HepG2 (cell line): Measurements from ENCODE around the gene ARMC5. TPM values are rescaled to one million over a fixed set of nuclear protein-coding genes. Genes with fewer than 3 reads are reported as not detected.

Experiments
- CEBPG ChIP-seq: IDR thresholded peaks from 2 replicates; pipeline ENCODE4 v1.6.1; 2016
- FIP1L1 ChIP-seq: fragments of 200-400 bp; formaldehyde crosslinking; IDR thresholded peaks from 2 replicates; pipeline ENCODE4 v1.6.1; 2018; ENCODE audit warnings: low read depth, mild to moderate bottlenecking, low read length, moderate library complexity, borderline replicate concordance; ENCODE audit not compliant: insufficient read depth
- FOXJ3 ChIP-seq: sonication (generic); formaldehyde crosslinking; IDR thresholded peaks from 2 replicates; pipeline ENCODE4 v1.4.0; 2020; ENCODE audit warnings: missing genetic modification reagents, mild to moderate bottlenecking, borderline replicate concordance
- GLMP ChIP-seq: sonication (generic); formaldehyde crosslinking; IDR thresholded peaks from 2 replicates; pipeline ENCODE4 v1.9.0; 2021; ENCODE audit warnings: missing genetic modification reagents, mild to moderate bottlenecking, borderline replicate concordance
- HNRNPLL ChIP-seq: fragments of 200-400 bp; formaldehyde crosslinking; IDR thresholded peaks from 2 replicates; pipeline ENCODE4 v1.6.1; 2017; ENCODE audit warnings: mild to moderate bottlenecking, low read depth, low read length; ENCODE audit not compliant: poor library complexity, severe bottlenecking
- HOXA3 ChIP-seq: sonication (generic); formaldehyde crosslinking; IDR thresholded peaks from 2 replicates; pipeline ENCODE4 v1.5.0; 2020; ENCODE audit warnings: missing genetic modification reagents
- KMT2A ChIP-seq: sonication (generic); formaldehyde crosslinking; IDR thresholded peaks from 2 replicates; pipeline ENCODE4 v1.4.0; 2020; ENCODE audit warnings: missing genetic modification reagents
- MYNN ChIP-seq: sonication (generic); formaldehyde crosslinking; IDR thresholded peaks from 2 replicates; pipeline ENCODE4 v1.4.0; 2020; ENCODE audit warnings: mild to moderate bottlenecking, low read depth, missing genetic modification reagents
- NFE2L1 ChIP-seq: sonication (generic); formaldehyde crosslinking; IDR thresholded peaks from 2 replicates; pipeline ENCODE4 v1.4.0; 2020; ENCODE audit warnings: missing genetic modification reagents, mild to moderate bottlenecking, borderline replicate concordance
- NFIB ChIP-seq: sonication (generic); formaldehyde crosslinking; IDR thresholded peaks from 2 replicates; pipeline ENCODE4 v1.9.0; 2021; ENCODE audit warnings: missing genetic modification reagents, mild to moderate bottlenecking, borderline replicate concordance
- PAF1 ChIP-seq: IDR thresholded peaks from 2 replicates; pipeline ENCODE4 v1.6.1; 2016; ENCODE audit warnings: missing genetic modification reagents, missing compliant biosample characterization
- RARG ChIP-seq: sonication (generic); formaldehyde crosslinking; IDR thresholded peaks from 2 replicates; pipeline ENCODE4 v1.4.0; 2020; ENCODE audit warnings: low read depth, mild to moderate bottlenecking, missing genetic modification reagents
- REPIN1 ChIP-seq: sonication (generic); formaldehyde crosslinking; IDR thresholded peaks from 2 replicates; pipeline ENCODE4 v1.8.0; 2022; ENCODE audit warnings: missing genetic modification reagents, low read depth, mild to moderate bottlenecking, borderline replicate concordance
- SAP130 ChIP-seq: IDR thresholded peaks from 2 replicates; pipeline ENCODE4 v1.6.1; 2016; ENCODE audit warnings: low read depth
- SCMH1 ChIP-seq: sonication (generic); formaldehyde crosslinking; IDR thresholded peaks from 2 replicates; pipeline ENCODE4 v1.9.0; 2021; ENCODE audit warnings: missing genetic modification reagents, mild to moderate bottlenecking, borderline replicate concordance
- SETDB1 ChIP-seq: sonication (generic); formaldehyde crosslinking; IDR thresholded peaks from 2 replicates; pipeline ENCODE4 v1.5.1; 2020; ENCODE audit warnings: missing genetic modification reagents, mild to moderate bottlenecking, borderline replicate concordance
- ZNF292 ChIP-seq: sonication (generic); formaldehyde crosslinking; IDR thresholded peaks from 2 replicates; pipeline ENCODE4 v1.8.1; 2022; ENCODE audit warnings: mild to moderate bottlenecking, low read depth, missing genetic modification reagents, borderline replicate concordance
- ZNF34 ChIP-seq: sonication (generic); formaldehyde crosslinking; IDR thresholded peaks from 2 replicates; pipeline ENCODE4 v1.4.0; 2020; ENCODE audit warnings: mild to moderate bottlenecking, missing genetic modification reagents, borderline replicate concordance
- ZNF354B ChIP-seq: sonication (generic); formaldehyde crosslinking; IDR thresholded peaks from 2 replicates; pipeline ENCODE4 v1.8.0; 2022; ENCODE audit warnings: mild to moderate bottlenecking, missing genetic modification reagents
- ZNF660 ChIP-seq: sonication (generic); formaldehyde crosslinking; IDR thresholded peaks from 2 replicates; pipeline ENCODE4 v1.5.1; 2020; ENCODE audit warnings: mild to moderate bottlenecking, low read depth, missing genetic modification reagents, borderline replicate concordance
- ZZZ3 ChIP-seq: sonication (generic); formaldehyde crosslinking; IDR thresholded peaks from 2 replicates; pipeline ENCODE4 v1.4.0; 2020; ENCODE audit warnings: missing genetic modification reagents, mild to moderate bottlenecking, borderline replicate concordance
- polyA plus RNA-seq, 8 experiments: library from polyadenylated mRNA; depleted of rRNA in 3 of 8; stranded (reverse) in 7 of 8; unstranded in 1 of 8; fragments of >200 nt; fragmentation: Illumina TruSeq in 4 of 8; extraction: Trizol in 4 of 8; gene quantifications; 2 replicates each; pipeline versions ENCODE4 v1.2.1 to v1.2.3, GENCODE V29; 2011 to 2016; ENCODE audit warnings: low read depth in 4 of 8, missing spikeins in 1 of 8, mixed read lengths in 1 of 8; ENCODE audit not compliant: insufficient read depth in 1 of 8
- total RNA-seq, 5 experiments: library from RNA; depleted of rRNA; stranded (reverse); fragments of >200 nt; fragmentation: Illumina TruSeq; extraction: Trizol; gene quantifications; 2 replicates each; pipeline ENCODE4 v1.2.3, GENCODE V29; 2016; ENCODE audit warnings: low read depth in 1 of 5
- TF ChIP-seq, protein P1 (sequence below), 2 experiments: fragments of 450-650 bp in 1 of 2; sonication (generic) in 1 of 2; formaldehyde crosslinking; IDR thresholded peaks; 2 replicates each; pipeline versions ENCODE4 v1.5.0 to v1.8.0; 2020 to 2022; ENCODE audit warnings: mild to moderate bottlenecking in 1 of 2, missing genetic modification reagents in 1 of 2
- TF ChIP-seq, protein P2 (sequence below): IDR thresholded peaks from 2 replicates; pipeline ENCODE4 v1.6.1; 2016

ARMC5 gene
- total and polyA plus RNA-seq, 2 of the 13 experiments (the other 11 are each of a cell fraction or from before 2014, with no cell fraction given) = 10.8 to 22.3 TPM

GRCh38 chr16:31458844-31459686 lies at the start of gene ARMC5 (continued):
- TF ChIP-seq ZNF34 (CRISPR knock-in tag) (0 out of 2 replicates have a peak, but pooled peaks have one; percentile 16), SCMH1 (CRISPR knock-in tag) (no peak), RARG (no peak), CEBPG (CRISPR knock-in tag) (peak; percentile 91), HNRNPLL (peak; percentile 77), HOXA3 (CRISPR knock-in tag) (peak; percentile 100), SAP130 (peak; percentile 95), NFE2L1 (CRISPR knock-in tag) (no peak), FOXJ3 (CRISPR knock-in tag) (peak; percentile 84; the same call in 1 of the 2 replicates), PAF1 (CRISPR knock-in tag) (no peak), ZNF292 (CRISPR knock-in tag) (no peak), REPIN1 (CRISPR knock-in tag) (peak; percentile 87), NFIB (no peak), ZNF660 (CRISPR knock-in tag) (no peak), MYNN (CRISPR knock-in tag) (peak; percentile 27; the same call in 1 of the 2 replicates), GLMP (no peak; the same call in 1 of the 2 replicates), KMT2A (CRISPR knock-in tag) (no peak; the same call in 1 of the 2 replicates), FIP1L1 (no peak; the same call in 1 of the 2 replicates), SETDB1 (no peak), ZZZ3 (CRISPR knock-in tag) (peak; percentile 62; the same call in 1 of the 2 replicates), ZNF354B (CRISPR knock-in tag) (peak; percentile 86; the same call in 1 of the 2 replicates)
- TF ChIP-seq, protein P1, sequence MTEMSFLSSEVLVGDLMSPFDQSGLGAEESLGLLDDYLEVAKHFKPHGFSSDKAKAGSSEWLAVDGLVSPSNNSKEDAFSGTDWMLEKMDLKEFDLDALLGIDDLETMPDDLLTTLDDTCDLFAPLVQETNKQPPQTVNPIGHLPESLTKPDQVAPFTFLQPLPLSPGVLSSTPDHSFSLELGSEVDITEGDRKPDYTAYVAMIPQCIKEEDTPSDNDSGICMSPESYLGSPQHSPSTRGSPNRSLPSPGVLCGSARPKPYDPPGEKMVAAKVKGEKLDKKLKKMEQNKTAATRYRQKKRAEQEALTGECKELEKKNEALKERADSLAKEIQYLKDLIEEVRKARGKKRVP (CRISPR knock-in tag; IDR thresholded peaks at IDR 0.05) = peak in 1 of 2 experiments; percentile 94; a peak in 2 of 4 replicates
- TF ChIP-seq, protein P2, sequence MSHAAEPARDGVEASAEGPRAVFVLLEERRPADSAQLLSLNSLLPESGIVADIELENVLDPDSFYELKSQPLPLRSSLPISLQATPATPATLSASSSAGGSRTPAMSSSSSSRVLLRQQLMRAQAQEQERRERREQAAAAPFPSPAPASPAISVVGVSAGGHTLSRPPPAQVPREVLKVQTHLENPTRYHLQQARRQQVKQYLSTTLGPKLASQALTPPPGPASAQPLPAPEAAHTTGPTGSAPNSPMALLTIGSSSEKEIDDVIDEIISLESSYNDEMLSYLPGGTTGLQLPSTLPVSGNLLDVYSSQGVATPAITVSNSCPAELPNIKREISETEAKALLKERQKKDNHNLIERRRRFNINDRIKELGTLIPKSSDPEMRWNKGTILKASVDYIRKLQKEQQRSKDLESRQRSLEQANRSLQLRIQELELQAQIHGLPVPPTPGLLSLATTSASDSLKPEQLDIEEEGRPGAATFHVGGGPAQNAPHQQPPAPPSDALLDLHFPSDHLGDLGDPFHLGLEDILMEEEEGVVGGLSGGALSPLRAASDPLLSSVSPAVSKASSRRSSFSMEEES = peak; percentile 19; the same call in 1 of the 2 replicates
